ENCODE results near the gene PI16.

The PI16 gene

DNA sequence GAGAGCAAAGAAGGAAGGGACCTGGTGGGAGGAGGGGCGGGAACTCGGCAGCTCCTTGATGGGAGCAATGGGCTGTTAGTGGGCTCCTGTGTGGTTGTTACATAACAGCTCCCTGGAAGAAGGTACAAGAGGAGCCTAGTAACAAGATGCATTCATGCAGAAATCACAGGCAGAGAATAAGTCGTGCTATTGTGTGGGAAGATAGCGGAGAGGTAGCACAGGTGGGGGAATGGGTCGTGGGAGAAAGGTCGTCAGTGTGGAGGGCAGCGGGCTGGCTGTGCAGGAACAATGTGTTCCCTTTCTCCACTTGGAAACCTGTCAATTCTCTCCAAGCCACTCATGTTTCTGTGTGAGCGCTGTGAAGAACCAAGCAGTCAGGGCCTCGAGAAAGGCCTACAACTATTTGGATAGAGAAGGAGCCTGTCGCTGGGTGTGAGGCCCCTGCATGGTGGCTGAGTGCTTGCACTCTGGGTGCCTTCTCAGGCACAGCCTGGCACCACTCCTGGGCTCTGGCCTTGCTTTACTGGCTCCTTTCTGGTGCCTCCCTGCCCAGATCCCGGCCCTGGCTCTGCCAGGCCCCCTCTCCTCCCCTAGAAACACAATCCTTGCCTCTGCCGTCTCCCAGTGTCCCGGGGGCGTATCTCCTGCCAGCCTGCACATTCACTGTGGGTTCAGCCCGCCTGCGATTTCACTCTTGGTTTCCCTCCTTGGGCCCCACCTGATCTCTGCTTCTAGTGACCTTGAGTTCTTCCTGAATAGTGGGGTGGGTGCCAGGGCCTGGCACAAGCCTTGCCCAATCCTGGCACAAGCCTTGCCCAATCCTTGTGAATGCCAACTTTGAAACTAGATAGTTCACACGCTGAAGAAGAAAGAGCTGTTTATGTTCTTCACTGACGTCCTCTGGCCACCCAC, 43.5 kb downstream of the PI16 start:
- DNase-seq (ENCODE audit: low read depth): no peak
- H3K4me3 ChIP-seq (ENCODE audit: control insufficient read depth, low read depth, low read length): no peak overlapping the region

GRCh38 chr6:36998723-36999038, 44.1 kb downstream of the PI16 start:
- TF ChIP-seq, protein P1, sequence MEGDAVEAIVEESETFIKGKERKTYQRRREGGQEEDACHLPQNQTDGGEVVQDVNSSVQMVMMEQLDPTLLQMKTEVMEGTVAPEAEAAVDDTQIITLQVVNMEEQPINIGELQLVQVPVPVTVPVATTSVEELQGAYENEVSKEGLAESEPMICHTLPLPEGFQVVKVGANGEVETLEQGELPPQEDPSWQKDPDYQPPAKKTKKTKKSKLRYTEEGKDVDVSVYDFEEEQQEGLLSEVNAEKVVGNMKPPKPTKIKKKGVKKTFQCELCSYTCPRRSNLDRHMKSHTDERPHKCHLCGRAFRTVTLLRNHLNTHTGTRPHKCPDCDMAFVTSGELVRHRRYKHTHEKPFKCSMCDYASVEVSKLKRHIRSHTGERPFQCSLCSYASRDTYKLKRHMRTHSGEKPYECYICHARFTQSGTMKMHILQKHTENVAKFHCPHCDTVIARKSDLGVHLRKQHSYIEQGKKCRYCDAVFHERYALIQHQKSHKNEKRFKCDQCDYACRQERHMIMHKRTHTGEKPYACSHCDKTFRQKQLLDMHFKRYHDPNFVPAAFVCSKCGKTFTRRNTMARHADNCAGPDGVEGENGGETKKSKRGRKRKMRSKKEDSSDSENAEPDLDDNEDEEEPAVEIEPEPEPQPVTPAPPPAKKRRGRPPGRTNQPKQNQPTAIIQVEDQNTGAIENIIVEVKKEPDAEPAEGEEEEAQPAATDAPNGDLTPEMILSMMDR (conservative IDR thresholded peaks at IDR 0.05; ENCODE audit: control insufficient read depth, insufficient read depth, low read depth, low read length): no peak
- DNase-seq (ENCODE audit: low read depth): no peak
- no peak overlapping the region for H3K4me3 ChIP-seq (ENCODE audit: control insufficient read depth, low read depth, low read length)

More for the DNA sequence above, 43.5 kb downstream of the PI16 start:
- TF ChIP-seq, protein P1 (conservative IDR thresholded peaks at IDR 0.05; ENCODE audit: control insufficient read depth, insufficient read depth, low read depth, low read length): no peak

- DNase-seq (ENCODE audit: low read depth): no peak
- TF ChIP-seq, protein P1 (conservative IDR thresholded peaks at IDR 0.05; ENCODE audit: control insufficient read depth, insufficient read depth, low read depth, low read length): no peak
- no peak overlapping the region for H3K4me3 ChIP-seq (ENCODE audit: control insufficient read depth, low read depth, low read length)
These were observed 44.7 kb downstream of the PI16 start for GRCh38 chr6:36999061-36999750.

- TF ChIP-seq, protein P1 (conservative IDR thresholded peaks at IDR 0.05; ENCODE audit: control insufficient read depth, insufficient read depth, low read depth, low read length): no peak
- no peak overlapping the region for H3K4me3 ChIP-seq (ENCODE audit: control insufficient read depth, low read depth, low read length)
- DNase-seq (ENCODE audit: low read depth): no peak
These were observed 45.2 kb downstream of the PI16 start for GRCh38 chr6:36999751-37000125.

DNA sequence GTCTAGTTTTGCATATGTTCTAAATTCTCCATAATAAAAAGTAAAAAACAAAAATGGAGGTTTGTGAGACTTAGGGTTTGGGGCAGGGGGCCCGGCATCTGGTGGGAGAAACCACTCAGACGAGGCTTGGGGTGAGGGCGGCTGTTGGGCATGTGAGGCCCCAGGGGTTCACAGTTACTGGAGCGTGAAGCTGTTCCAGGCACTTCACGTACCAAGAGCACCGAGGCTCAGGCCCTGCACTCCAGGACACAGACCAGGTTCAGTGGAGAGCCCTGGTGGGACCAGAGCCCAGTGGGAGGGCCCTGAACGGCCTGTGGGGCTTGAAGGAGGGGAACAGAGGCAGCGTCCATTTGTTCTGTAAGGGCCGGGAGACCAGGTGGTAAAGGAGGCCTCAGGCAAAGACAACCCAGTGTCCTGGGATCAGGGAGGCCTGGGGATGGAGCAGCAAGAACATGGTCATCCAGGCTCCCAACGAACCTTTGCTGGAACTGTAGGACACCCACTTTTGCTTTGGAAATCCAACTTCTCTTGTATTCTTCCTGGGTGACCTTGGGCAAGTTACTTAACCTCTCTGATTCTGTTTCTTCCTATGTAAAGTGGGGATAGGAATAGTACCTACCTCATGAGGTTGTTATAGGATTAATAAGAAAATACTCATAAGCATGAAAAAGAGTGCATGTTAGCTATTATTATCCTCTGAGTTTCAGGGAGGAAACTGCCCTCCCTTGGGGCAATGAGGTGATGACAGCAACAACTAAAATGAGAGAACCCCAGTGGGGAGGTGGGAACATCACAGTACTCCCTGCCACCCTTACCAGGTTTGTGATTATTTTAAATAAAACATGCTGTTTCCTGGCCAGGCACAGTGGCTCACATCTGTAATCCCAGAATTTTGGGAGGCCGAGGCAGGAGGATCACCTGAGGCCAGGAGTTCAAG, 49.8 kb downstream of the PI16 start:
- H3K4me3 ChIP-seq (ENCODE audit: control insufficient read depth, low read depth, low read length): no peak overlapping the region
- DNase-seq (ENCODE audit: low read depth): no peak
- TF ChIP-seq, protein P1 (conservative IDR thresholded peaks at IDR 0.05; ENCODE audit: control insufficient read depth, insufficient read depth, low read depth, low read length): no peak

GRCh38 chr6:37005061-37005810, 50.7 kb downstream of the PI16 start, which contains the start of gene FGD2:
Gene FGD2 (plus strand): TSS chr6:37005655. CDS start chr6:37005818, 163 bp downstream.
- TF ChIP-seq, protein P1 (conservative IDR thresholded peaks at IDR 0.05; ENCODE audit: control insufficient read depth, insufficient read depth, low read depth, low read length): no peak
- H3K4me3 ChIP-seq (ENCODE audit: control insufficient read depth, low read depth, low read length): no peak within 1 kb of the TSS
- DNase-seq (ENCODE audit: low read depth): no peak

Data from fibroblast of mammary gland (primary cell).